WI38 (cell line): Measurements from ENCODE around the gene NEURL1B.

ENCODE experiments used
- H3K4me3 ChIP-seq: 2 replicates; pipeline ENCODE4 v1.5.1; 2011; ENCODE audit warnings: low read depth, mild to moderate bottlenecking, control low read depth, low read length
- CTCF ChIP-seq: IDR thresholded peaks from 2 replicates; pipeline ENCODE4 v1.5.1; 2012; ENCODE audit warnings: low read depth, mild to moderate bottlenecking, control low read depth, low read length

NEURL1B gene

DNA sequence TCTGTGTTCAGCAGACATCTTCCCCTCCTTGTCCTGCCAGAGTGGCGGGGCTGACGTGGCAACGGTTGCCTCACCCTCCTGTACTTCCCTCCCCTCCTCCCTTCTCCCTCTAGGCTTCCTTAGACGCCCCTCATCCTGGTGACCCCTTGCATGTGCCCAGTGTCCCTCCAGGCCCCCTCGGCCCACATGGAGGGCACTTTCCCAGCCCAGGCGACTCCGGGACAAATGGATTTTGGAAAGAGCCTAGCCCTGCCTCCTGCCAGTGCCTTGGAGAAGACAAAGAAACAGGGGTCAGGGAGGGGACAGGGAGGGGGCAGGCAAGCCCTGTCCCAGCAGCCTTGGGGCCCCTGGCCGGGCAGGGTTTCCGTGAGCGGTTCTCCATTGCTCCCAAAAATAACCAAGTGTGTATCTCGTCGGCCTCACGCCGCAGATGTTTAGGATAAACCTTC is 38.3 kb upstream of the NEURL1B start:
- no peak overlapping the region for H3K4me3 ChIP-seq

GRCh38 chr5:172603251-172603806 is 37.7 kb upstream of the NEURL1B start:
- TF ChIP-seq CTCF: no peak
- H3K4me3 ChIP-seq: no peak overlapping the region

More for the DNA sequence above, 38.3 kb upstream of the NEURL1B start:
- TF ChIP-seq CTCF: no peak

GRCh38 chr5:172605466-172605865 is 35.6 kb upstream of the NEURL1B start:
- H3K4me3 ChIP-seq: no peak overlapping the region
- TF ChIP-seq CTCF: no peak

GRCh38 chr5:172606156-172606785 is 34.8 kb upstream of the NEURL1B start:
- TF ChIP-seq CTCF: no peak
- H3K4me3 ChIP-seq: no peak overlapping the region

GRCh38 chr5:172607213-172607793 is 33.8 kb upstream of the NEURL1B start:
- TF ChIP-seq CTCF: no peak
- no peak overlapping the region for H3K4me3 ChIP-seq

GRCh38 chr5:172608773-172609172 is 32.3 kb upstream of the NEURL1B start:
- H3K4me3 ChIP-seq: no peak overlapping the region
- TF ChIP-seq CTCF: no peak

GRCh38 chr5:172610643-172611042 is 30.4 kb upstream of the NEURL1B start:
- TF ChIP-seq CTCF: no peak
- no peak overlapping the region for H3K4me3 ChIP-seq
